Suprapubic skin (tissue), 4 donors: ENCODE measurements around the gene XXYLT1. TPM values are rescaled to one million over a fixed set of nuclear protein-coding genes. Genes with fewer than 3 reads are reported as not detected.

Source experiments
- DNase-seq, 2 donors: peaks; one replicate each; pipeline ENCODE4 v3.0.0-alpha.2; 2019; ENCODE audit warnings: low spot score in 2 of 2
- H3K27ac ChIP-seq: fragments of 200-600 bp; sonication (generic); one replicate; pipeline ENCODE4 v1.5.1; 2019
- H3K27me3 ChIP-seq: fragments of 200-600 bp; sonication (generic); one replicate; pipeline ENCODE4 v1.5.1; 2019
- H3K36me3 ChIP-seq: fragments of 200-600 bp; sonication (generic); one replicate; pipeline ENCODE4 v1.5.1; 2019
- H3K4me1 ChIP-seq: fragments of 200-600 bp; sonication (generic); one replicate; pipeline ENCODE4 v1.5.1; 2019
- H3K4me3 ChIP-seq: fragments of 200-600 bp; sonication (generic); one replicate; pipeline ENCODE4 v1.5.1; 2019; ENCODE audit warnings: mild to moderate bottlenecking
- H3K9me3 ChIP-seq: fragments of 200-600 bp; sonication (generic); one replicate; pipeline ENCODE4 v1.5.1; 2019
- CTCF ChIP-seq, 2 donors: fragments of 200-600 bp in 1 of 2; fragments of 450-650 bp in 1 of 2; sonication (generic) in 1 of 2; IDR thresholded peaks; one replicate each; pipeline ENCODE4 v1.5.1; 2016 to 2019; ENCODE audit warnings: antibody characterized with exemption in 2 of 2, mild to moderate bottlenecking in 1 of 2, moderate library complexity in 1 of 2
- EP300 ChIP-seq: sonication (generic); formaldehyde crosslinking; IDR thresholded peaks from one replicate; pipeline ENCODE4 v1.6.1; 2017; ENCODE audit warnings: antibody characterized with exemption
- POLR2A ChIP-seq, 2 donors: fragments of 450-650 bp; IDR thresholded peaks; one replicate each; pipeline ENCODE4 v1.6.1; 2017; ENCODE audit warnings: antibody characterized with exemption in 2 of 2, mild to moderate bottlenecking in 2 of 2, moderate library complexity in 2 of 2
- POLR2AphosphoS5 ChIP-seq, 3 donors: sonication (generic); formaldehyde crosslinking; IDR thresholded peaks; one replicate each; pipeline ENCODE4 v1.6.1; 2017; ENCODE audit warnings: antibody characterized with exemption in 3 of 3
- WGBS: methylation state at CpG from one replicate; pipeline ENCODE4 v1.1.5; 2018; 5-methylcytosine and 5-hydroxymethylcytosine counted together
- total RNA-seq, 4 donors: library from RNA; depleted of rRNA; stranded (reverse); fragments of >200 nt; gene quantifications; one replicate each; pipeline ENCODE4 v1.1.0, GENCODE V29; 2016

Gene XXYLT1
- total RNA-seq, 4 donors from 2014 or later = 8.0 to 19.4 (median 13.2) TPM

GRCh38 chr3:195115600-195116406 is 155.2 kb downstream of the XXYLT1 start:
- H3K9me3 ChIP-seq = no peaks in the 10 kb centered on the region
- H3K27me3 ChIP-seq = no peaks in the 10 kb centered on the region
- no peak overlapping the region for H3K4me3 ChIP-seq
- no peaks in the 10 kb centered on the region for H3K36me3 ChIP-seq
- 89% methylated on average over 23 of the region's 24 CpGs for WGBS
- TF ChIP-seq POLR2AphosphoS5 (IDR thresholded peaks at IDR 0.05) = no peak
- no peak for TF ChIP-seq EP300
- TF ChIP-seq POLR2A (IDR thresholded peaks at IDR 0.05) = no peak
- TF ChIP-seq CTCF (IDR thresholded peaks at IDR 0.05) = no peak
- DNase-seq = no peak
- H3K4me1 ChIP-seq = peaks cover 27% of the 10 kb centered on the region
- no peak overlapping the region for H3K27ac ChIP-seq

- Histone ChIP-seq H3K4me3 (no peak overlapping the region), H3K9me3 (no peaks in the 10 kb centered on the region), H3K27me3 (no peaks in the 10 kb centered on the region), H3K4me1 (peaks cover 26% of the 10 kb centered on the region), H3K36me3 (no peaks in the 10 kb centered on the region), H3K27ac (no peak overlapping the region)
- 95% methylated on average over 18 of the region's 31 CpGs for WGBS
- TF ChIP-seq EP300 (no peak), CTCF (IDR thresholded peaks at IDR 0.05) (no peak), POLR2AphosphoS5 (IDR thresholded peaks at IDR 0.05) (no peak), POLR2A (IDR thresholded peaks at IDR 0.05) (no peak)
- no peak for DNase-seq
Observed at GRCh38 chr3:195114786-195115599, 156.0 kb downstream of the XXYLT1 start.

- Histone ChIP-seq H3K9me3 (no peaks in the 10 kb centered on the region), H3K4me3 (no peak overlapping the region), H3K36me3 (no peaks in the 10 kb centered on the region), H3K4me1 (peaks cover 20% of the 10 kb centered on the region), H3K27me3 (no peaks in the 10 kb centered on the region), H3K27ac (no peak overlapping the region)
- peak in 1 of 2 donors; percentile 40 for DNase-seq
- 68% methylated on average over 14 of the region's 14 CpGs for WGBS
- TF ChIP-seq EP300 (no peak), CTCF (IDR thresholded peaks at IDR 0.05) (no peak), POLR2AphosphoS5 (IDR thresholded peaks at IDR 0.05) (no peak), POLR2A (IDR thresholded peaks at IDR 0.05) (no peak)
Observed at GRCh38 chr3:195113536-195114425, 157.2 kb downstream of the XXYLT1 start.

- Histone ChIP-seq H3K36me3 (no peaks in the 10 kb centered on the region), H3K4me1 (peaks cover 15% of the 10 kb centered on the region), H3K4me3 (no peak overlapping the region), H3K27me3 (no peaks in the 10 kb centered on the region), H3K9me3 (no peaks in the 10 kb centered on the region), H3K27ac (no peak overlapping the region)
- WGBS = 36% methylated on average over 14 of the region's 14 CpGs
- TF ChIP-seq EP300 (no peak), POLR2AphosphoS5 (IDR thresholded peaks at IDR 0.05) (no peak)
- DNase-seq = peak in 1 of 2 donors; percentile 56
Observed at GRCh38 chr3:195113048-195113447, 157.9 kb downstream of the XXYLT1 start.

GRCh38 chr3:195112361-195112791 is 158.6 kb downstream of the XXYLT1 start:
- peaks cover 13% of the 10 kb centered on the region for H3K4me1 ChIP-seq
- TF ChIP-seq EP300 (no peak), CTCF (IDR thresholded peaks at IDR 0.05) (no peak), POLR2AphosphoS5 (IDR thresholded peaks at IDR 0.05) (no peak), POLR2A (IDR thresholded peaks at IDR 0.05) (no peak)
- no peak overlapping the region for H3K27ac ChIP-seq
- H3K9me3 ChIP-seq = no peaks in the 10 kb centered on the region
- no peaks in the 10 kb centered on the region for H3K27me3 ChIP-seq
- H3K4me3 ChIP-seq = no peak overlapping the region
- DNase-seq = peak in 1 of 2 donors; percentile 48
- no peaks in the 10 kb centered on the region for H3K36me3 ChIP-seq
- WGBS = 94% methylated on average over 14 of the region's 22 CpGs
